Fibroblast of pulmonary artery (primary cell): ENCODE data around the gene TAF4.

Experiments
- DNase-seq: peaks from one replicate; pipeline ENCODE4 v3.0.0-alpha.2; 2010; ENCODE audit warnings: low read depth
- H3K4me3 ChIP-seq: replicated peaks from 2 replicates; pipeline ENCODE4 v1.5.1; 2011; ENCODE audit warnings: low read depth, mild to moderate bottlenecking, control low read depth, low read length, moderate library complexity
- TF ChIP-seq, protein P1 (sequence below): IDR thresholded peaks from 2 replicates; pipeline ENCODE4 v1.5.1; 2011; ENCODE audit warnings: mild to moderate bottlenecking, control low read depth, low read length, inconsistent platforms; ENCODE audit errors: missing control alignments

Gene TAF4

DNA sequence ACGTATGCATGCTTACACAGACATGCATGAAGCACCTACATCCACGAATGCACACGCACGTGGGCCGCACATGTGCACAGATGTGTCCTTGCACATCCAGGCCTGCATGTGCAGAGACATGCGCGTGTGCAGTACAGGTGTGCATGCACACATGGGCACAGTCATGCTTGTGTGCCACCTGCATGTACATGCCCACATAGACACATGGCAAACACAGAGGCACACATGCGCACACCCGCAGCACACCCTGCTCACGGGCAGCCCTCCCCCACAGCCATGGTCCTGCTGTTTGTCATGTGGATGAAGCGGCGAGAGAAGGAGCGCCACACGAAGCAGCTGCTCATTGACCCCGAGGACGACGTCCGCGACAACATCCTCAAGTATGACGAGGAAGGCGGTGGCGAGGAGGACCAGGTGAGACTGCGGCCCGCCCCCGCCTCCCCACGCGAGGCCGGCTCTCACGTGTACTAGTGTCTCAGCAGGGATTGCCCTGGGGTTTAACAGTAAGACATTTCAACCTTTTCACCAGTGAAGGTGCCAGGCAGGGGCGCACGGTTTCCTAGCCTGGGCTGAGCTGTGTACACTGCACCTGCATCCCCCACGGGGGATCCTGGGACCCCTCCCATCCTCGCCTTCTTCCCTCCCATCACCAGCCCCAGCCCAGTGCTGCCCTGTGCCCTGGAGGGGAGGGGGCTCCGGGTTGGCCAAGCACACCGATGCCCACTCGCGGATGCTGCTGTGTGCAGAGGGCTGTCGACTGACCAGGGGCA is 132.8 kb downstream of the TAF4 start:
- no peak for DNase-seq
- TF ChIP-seq, protein P1, sequence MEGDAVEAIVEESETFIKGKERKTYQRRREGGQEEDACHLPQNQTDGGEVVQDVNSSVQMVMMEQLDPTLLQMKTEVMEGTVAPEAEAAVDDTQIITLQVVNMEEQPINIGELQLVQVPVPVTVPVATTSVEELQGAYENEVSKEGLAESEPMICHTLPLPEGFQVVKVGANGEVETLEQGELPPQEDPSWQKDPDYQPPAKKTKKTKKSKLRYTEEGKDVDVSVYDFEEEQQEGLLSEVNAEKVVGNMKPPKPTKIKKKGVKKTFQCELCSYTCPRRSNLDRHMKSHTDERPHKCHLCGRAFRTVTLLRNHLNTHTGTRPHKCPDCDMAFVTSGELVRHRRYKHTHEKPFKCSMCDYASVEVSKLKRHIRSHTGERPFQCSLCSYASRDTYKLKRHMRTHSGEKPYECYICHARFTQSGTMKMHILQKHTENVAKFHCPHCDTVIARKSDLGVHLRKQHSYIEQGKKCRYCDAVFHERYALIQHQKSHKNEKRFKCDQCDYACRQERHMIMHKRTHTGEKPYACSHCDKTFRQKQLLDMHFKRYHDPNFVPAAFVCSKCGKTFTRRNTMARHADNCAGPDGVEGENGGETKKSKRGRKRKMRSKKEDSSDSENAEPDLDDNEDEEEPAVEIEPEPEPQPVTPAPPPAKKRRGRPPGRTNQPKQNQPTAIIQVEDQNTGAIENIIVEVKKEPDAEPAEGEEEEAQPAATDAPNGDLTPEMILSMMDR, result no peak
- H3K4me3 ChIP-seq, result no peak overlapping the region

DNA sequence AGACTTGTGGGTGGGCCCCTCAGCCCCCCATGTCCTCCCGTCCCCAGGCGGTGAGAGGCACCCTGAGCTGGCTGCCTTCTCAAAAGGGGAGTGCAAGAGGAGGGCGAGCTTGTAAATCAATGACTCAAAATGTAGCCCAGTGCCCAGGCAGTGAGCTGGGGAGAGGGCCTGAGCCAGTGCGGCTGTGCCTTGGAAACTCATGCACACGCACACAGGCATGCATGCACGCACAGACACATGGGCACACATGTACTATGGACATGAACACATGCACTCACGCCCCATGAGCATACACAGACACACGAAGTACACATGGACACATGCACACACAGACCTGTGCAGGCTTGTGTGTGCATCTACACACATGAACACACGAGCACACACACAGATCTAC is 133.5 kb downstream of the TAF4 start:
- no peak overlapping the region for H3K4me3 ChIP-seq
- TF ChIP-seq, protein P1, result no peak
- no peak for DNase-seq

DNA sequence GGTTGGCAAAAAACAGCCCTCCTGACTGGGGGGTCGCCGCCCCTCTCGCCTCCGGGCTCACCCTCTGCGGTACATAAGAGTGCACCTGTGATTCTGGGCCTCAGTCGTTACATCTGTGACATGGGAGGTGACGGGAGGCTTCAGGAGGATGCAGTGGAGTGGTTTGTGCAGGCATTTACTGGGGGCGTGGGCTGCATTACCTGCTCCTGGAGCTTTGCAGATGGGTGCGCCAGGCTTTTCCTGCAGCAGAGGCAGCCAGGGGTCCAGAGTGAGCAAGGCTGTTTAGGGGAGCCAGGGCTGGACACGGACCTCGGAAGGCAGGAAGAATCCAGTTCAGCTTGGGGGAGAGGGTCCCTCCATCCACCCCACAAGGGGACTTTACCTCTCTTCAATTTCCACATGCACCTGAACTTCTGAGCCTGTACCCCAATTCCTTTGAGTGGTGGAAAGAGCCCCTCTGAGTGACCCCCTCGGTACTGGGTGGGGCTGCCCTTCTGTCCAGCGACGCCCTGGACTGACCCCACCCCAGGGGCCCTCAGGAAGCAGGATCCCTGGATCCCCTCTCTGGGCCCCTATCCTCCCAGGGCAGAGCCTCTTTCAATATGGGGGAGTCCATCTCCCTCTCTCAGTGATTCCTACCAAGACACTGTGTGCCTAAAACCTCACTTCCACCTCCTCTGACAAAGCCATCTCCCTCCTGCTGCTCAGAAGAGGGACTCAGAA is 134.0 kb downstream of the TAF4 start:
- no peak for DNase-seq
- TF ChIP-seq, protein P1, result no peak
- H3K4me3 ChIP-seq, result no peak overlapping the region

DNA sequence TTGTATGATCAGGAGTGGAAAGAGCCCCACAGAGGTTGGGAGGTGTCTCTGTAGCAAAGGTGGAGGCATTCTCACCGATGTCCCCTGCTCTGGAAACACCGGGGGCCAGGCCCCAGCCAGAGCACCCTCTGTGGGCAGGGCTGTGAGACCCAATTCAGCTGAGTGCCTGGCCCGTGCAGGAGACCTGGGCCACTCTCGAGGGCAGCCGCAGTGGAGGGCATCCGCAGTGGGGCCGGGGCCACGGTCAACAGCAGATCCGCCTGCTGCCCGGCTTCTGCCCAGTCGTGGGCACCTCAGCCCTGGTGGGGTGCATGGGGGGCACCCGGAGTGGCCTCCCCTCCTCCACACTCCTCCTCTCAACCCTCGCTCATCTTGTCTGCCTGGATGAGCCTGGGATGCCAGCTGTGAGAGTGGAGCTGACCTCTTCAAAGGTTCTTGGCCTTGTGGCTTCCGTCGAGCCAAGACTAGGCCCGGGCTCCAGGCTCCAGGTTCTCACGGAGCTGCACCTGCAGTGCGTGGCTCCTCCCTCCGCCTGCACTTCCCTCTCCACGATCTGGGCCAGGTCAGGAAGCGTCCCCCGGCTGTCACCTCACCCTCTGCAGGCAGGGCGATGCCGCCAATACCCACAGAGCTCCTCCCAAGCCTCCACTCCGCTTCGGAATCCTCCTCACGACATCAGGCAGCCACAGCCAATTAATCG is 134.8 kb downstream of the TAF4 start:
- no peak overlapping the region for H3K4me3 ChIP-seq
- DNase-seq, result no peak
- TF ChIP-seq, protein P1, result no peak

DNA sequence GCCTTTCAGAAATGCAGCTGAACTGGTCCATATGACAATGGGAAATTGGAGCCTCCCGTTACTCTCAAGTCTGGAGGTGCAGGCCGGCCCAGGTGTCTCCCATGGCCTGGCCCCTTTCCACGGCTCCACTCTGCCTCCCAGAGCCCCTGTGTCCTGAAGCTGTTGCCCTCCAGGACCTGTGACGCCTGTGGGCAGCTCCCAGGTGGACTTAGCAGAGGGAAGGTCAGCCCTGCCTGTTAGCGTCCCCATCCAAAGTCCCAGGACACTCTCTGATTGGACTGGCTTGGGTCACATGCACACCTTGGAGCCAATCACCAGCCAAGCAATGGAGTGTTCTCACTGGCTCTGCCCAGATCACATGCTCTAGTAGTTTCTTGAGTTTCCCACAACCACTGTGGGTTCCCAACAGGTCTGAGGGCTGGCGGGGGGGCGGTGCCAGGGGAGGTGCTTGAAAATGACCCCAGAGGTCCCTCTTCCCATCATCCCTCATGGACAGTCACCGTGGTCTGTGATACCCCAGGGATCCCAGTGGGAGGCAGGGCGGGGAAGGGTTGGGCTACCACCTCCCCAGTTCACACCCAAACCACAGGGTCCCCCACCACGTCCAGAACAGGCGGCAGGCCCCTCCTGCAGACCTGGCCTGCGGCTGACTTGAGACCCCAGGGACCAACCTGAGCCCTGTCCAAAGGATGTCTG is 135.6 kb downstream of the TAF4 start:
- TF ChIP-seq, protein P1, result no peak
- no peak for DNase-seq
- H3K4me3 ChIP-seq, result no peak overlapping the region

DNA sequence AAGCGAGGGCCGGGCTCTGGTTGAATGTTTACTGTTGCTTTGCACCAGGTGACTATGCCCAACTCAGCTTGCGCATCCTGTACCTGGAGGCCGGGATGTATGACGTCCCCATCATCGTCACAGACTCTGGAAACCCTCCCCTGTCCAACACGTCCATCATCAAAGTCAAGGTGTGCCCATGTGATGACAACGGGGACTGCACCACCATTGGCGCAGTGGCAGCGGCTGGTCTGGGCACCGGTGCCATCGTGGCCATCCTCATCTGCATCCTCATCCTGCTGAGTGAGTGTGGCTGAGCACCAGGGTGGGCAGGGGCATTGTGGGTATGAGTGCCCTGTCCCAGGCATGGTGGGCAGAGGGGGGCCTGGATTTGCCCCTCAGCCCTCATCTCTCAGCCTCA is 136.1 kb downstream of the TAF4 start:
- no peak overlapping the region for H3K4me3 ChIP-seq
- no peak for DNase-seq
- TF ChIP-seq, protein P1, result no peak
